ENCODE results near the gene C16orf78. TPM values are rescaled to one million over a fixed set of nuclear protein-coding genes. Genes with fewer than 3 reads are reported as not detected.

Gene C16orf78
- total RNA-seq, 1 donor from 2014 or later = not detected

GRCh38 chr16:49341706-49342105, 31.9 kb upstream of the C16orf78 start:
- no peak for DNase-seq (ENCODE audit: low read depth)
- H3K4me3 Mint-ChIP-seq (ENCODE audit: unreplicated experiment) = no peak overlapping the region

GRCh38 chr16:49342336-49343265, 31.0 kb upstream of the C16orf78 start:
- Histone ChIP-seq H3K4me1 (ENCODE audit: insufficient read depth, low read length) (no peaks in the 10 kb centered on the region), H3K9ac (ENCODE audit: low read length) (no peak overlapping the region), H3K27me3 (ENCODE audit: insufficient read depth, low read length) (no peaks in the 10 kb centered on the region), H3K27ac (ENCODE audit: low read depth, low read length) (no peak overlapping the region), H3K36me3 (ENCODE audit: insufficient read depth, low read length) (no peaks in the 10 kb centered on the region), H2AFZ (ENCODE audit: low read depth, low read length) (no peak overlapping the region), H3K4me2 (ENCODE audit: low read length) (no peak overlapping the region), H3K9me3 (ENCODE audit: insufficient read depth, low read depth, low read length) (no peaks in the 10 kb centered on the region), H3K4me3 (ENCODE audit: insufficient read depth, low read depth, low read length) (no peak overlapping the region), H3K79me2 (ENCODE audit: insufficient read depth, low read length) (no peaks in the 10 kb centered on the region), H4K20me1 (ENCODE audit: insufficient read depth, low read length) (no peaks in the 10 kb centered on the region)
- H3K36me3 Mint-ChIP-seq (ENCODE audit: low read depth, unreplicated experiment) = no peaks in the 10 kb centered on the region
- DNase-seq (ENCODE audit: low read depth) (no peak), FAIRE-seq (no peak)
- no peak for TF ChIP-seq EZH2 (IDR thresholded peaks at IDR 0.05; ENCODE audit: insufficient read depth, low read length)
- no peak for TF ChIP-seq CTCF (IDR thresholded peaks at IDR 0.05; ENCODE audit: insufficient read depth, low read depth, low read length)
- peaks cover 75% of the 10 kb centered on the region for H3K27me3 Mint-ChIP-seq (ENCODE audit: low read depth, unreplicated experiment)
- no peaks in the 10 kb centered on the region for H3K9me3 Mint-ChIP-seq (ENCODE audit: unreplicated experiment)
- H3K27ac Mint-ChIP-seq (ENCODE audit: unreplicated experiment) = no peak overlapping the region
- no peak overlapping the region for H3K4me3 Mint-ChIP-seq (ENCODE audit: unreplicated experiment)
- no peaks in the 10 kb centered on the region for H3K4me1 Mint-ChIP-seq (ENCODE audit: low read depth, unreplicated experiment)

More at GRCh38 chr16:49341706-49342105, 31.9 kb upstream of the C16orf78 start:
- no peak for FAIRE-seq
- Histone ChIP-seq H3K4me3 (ENCODE audit: insufficient read depth, low read depth, low read length) (no peak overlapping the region), H3K36me3 (ENCODE audit: insufficient read depth, low read length) (no peaks in the 10 kb centered on the region), H3K9me3 (ENCODE audit: insufficient read depth, low read depth, low read length) (no peaks in the 10 kb centered on the region), H3K79me2 (ENCODE audit: insufficient read depth, low read length) (no peaks in the 10 kb centered on the region), H3K9ac (ENCODE audit: low read length) (no peak overlapping the region), H4K20me1 (ENCODE audit: insufficient read depth, low read length) (no peaks in the 10 kb centered on the region), H3K4me1 (ENCODE audit: insufficient read depth, low read length) (no peaks in the 10 kb centered on the region), H3K4me2 (ENCODE audit: low read length) (no peak overlapping the region), H2AFZ (ENCODE audit: low read depth, low read length) (no peak overlapping the region), H3K27ac (ENCODE audit: low read depth, low read length) (no peak overlapping the region), H3K27me3 (ENCODE audit: insufficient read depth, low read length) (no peaks in the 10 kb centered on the region)
- Mint-ChIP-seq H3K36me3 (ENCODE audit: low read depth, unreplicated experiment) (no peaks in the 10 kb centered on the region), H3K27me3 (ENCODE audit: low read depth, unreplicated experiment) (peaks cover 75% of the 10 kb centered on the region), H3K9me3 (ENCODE audit: unreplicated experiment) (no peaks in the 10 kb centered on the region), H3K4me1 (ENCODE audit: low read depth, unreplicated experiment) (no peaks in the 10 kb centered on the region), H3K27ac (ENCODE audit: unreplicated experiment) (no peak overlapping the region)
- TF ChIP-seq EZH2 (IDR thresholded peaks at IDR 0.05; ENCODE audit: insufficient read depth, low read length) (no peak), CTCF (IDR thresholded peaks at IDR 0.05; ENCODE audit: insufficient read depth, low read depth, low read length) (no peak)

GRCh38 chr16:49343291-49343690, 30.3 kb upstream of the C16orf78 start:
- H3K36me3 Mint-ChIP-seq (ENCODE audit: low read depth, unreplicated experiment) = no peaks in the 10 kb centered on the region
- H3K27me3 Mint-ChIP-seq (ENCODE audit: low read depth, unreplicated experiment) = peaks cover 80% of the 10 kb centered on the region

More at GRCh38 chr16:49343291-49343690, 30.3 kb upstream of the C16orf78 start:
- no peak overlapping the region for H3K4me2 ChIP-seq (ENCODE audit: low read length)
- H3K27ac Mint-ChIP-seq (ENCODE audit: unreplicated experiment) = no peak overlapping the region
- H3K9me3 ChIP-seq (ENCODE audit: insufficient read depth, low read depth, low read length) = no peaks in the 10 kb centered on the region
- FAIRE-seq = no peak
- no peaks in the 10 kb centered on the region for H4K20me1 ChIP-seq (ENCODE audit: insufficient read depth, low read length)
- H3K9me3 Mint-ChIP-seq (ENCODE audit: unreplicated experiment) = no peaks in the 10 kb centered on the region
- TF ChIP-seq EZH2 (IDR thresholded peaks at IDR 0.05; ENCODE audit: insufficient read depth, low read length) = no peak
- TF ChIP-seq CTCF (IDR thresholded peaks at IDR 0.05; ENCODE audit: insufficient read depth, low read depth, low read length) = no peak
- H3K4me1 ChIP-seq (ENCODE audit: insufficient read depth, low read length) = no peaks in the 10 kb centered on the region
- H3K4me3 Mint-ChIP-seq (ENCODE audit: unreplicated experiment) = no peak overlapping the region
- no peak overlapping the region for H2AFZ ChIP-seq (ENCODE audit: low read depth, low read length)
- no peaks in the 10 kb centered on the region for H3K36me3 ChIP-seq (ENCODE audit: insufficient read depth, low read length)
- no peak overlapping the region for H3K9ac ChIP-seq (ENCODE audit: low read length)
- no peak overlapping the region for H3K4me3 ChIP-seq (ENCODE audit: insufficient read depth, low read depth, low read length)
- H3K79me2 ChIP-seq (ENCODE audit: insufficient read depth, low read length) = no peaks in the 10 kb centered on the region
- H3K4me1 Mint-ChIP-seq (ENCODE audit: low read depth, unreplicated experiment) = no peaks in the 10 kb centered on the region
- H3K27ac ChIP-seq (ENCODE audit: low read depth, low read length) = no peak overlapping the region
- no peaks in the 10 kb centered on the region for H3K27me3 ChIP-seq (ENCODE audit: insufficient read depth, low read length)
- DNase-seq (ENCODE audit: low read depth) = no peak
